Adrenal gland (tissue), 12 donors: ENCODE measurements around the gene RTTN. TPM values are rescaled to one million over a fixed set of nuclear protein-coding genes. Genes with fewer than 3 reads are reported as not detected.
"Not testable (repeated sequence)": the region's sequence is repeated elsewhere in the genome, so short reads cannot be mapped to it uniquely, and the experiment has no call there.

Source experiments
- DNase-seq, 7 donors: peaks; one replicate each; pipeline ENCODE4 v3.0.0-alpha.2; 2019 to 2020
- H3K27ac ChIP-seq, 5 donors: fragments of 200-600 bp; sonication (generic) in 4 of 5; 1 replicate in 3 of 5; 2 replicates in 2 of 5; pipeline versions ENCODE4 v1.5.1 to v1.8.0; 2016 to 2020; ENCODE audit warnings: mild to moderate bottlenecking in 1 of 5
- H3K27me3 ChIP-seq: fragments of 200-600 bp; 2 replicates; pipeline ENCODE4 v1.8.0; 2021
- H3K36me3 ChIP-seq, 2 donors: fragments of 200-600 bp; replicated peaks in 1 of 2; 1 replicate in 1 of 2; 2 replicates in 1 of 2; pipeline versions ENCODE4 v1.5.1 to v1.8.0; 2018 to 2022
- H3K4me1 ChIP-seq, 2 donors: fragments of 200-600 bp; replicated peaks in 1 of 2; 1 replicate in 1 of 2; 2 replicates in 1 of 2; pipeline versions ENCODE4 v1.5.1 to v1.8.0; 2018 to 2021
- H3K4me3 ChIP-seq, 4 donors: fragments of 200-600 bp; sonication (generic) in 3 of 4; one replicate each; pipeline ENCODE4 v1.5.1; 2016 to 2018
- H3K9me3 ChIP-seq, 3 donors: fragments of 200-600 bp; sonication (generic) in 1 of 3; replicated peaks in 1 of 3; 1 replicate in 2 of 3; 2 replicates in 1 of 3; pipeline versions ENCODE4 v1.5.1 to v1.8.0; 2016 to 2021
- POLR2A ChIP-seq, 2 donors: fragments of 450-650 bp; IDR thresholded peaks; one replicate each; pipeline ENCODE4 v1.6.1; 2017; ENCODE audit warnings: antibody characterized with exemption in 2 of 2, mild to moderate bottlenecking in 2 of 2, moderate library complexity in 1 of 2
- WGBS, 4 donors: extraction: QIAGEN DNeasy Blood & Tissue Kit in 2 of 4; methylation state at CpG; one replicate each; pipeline versions ENCODE4 v1.1.5 to v1.1.7; 2013 to 2017; 5-methylcytosine and 5-hydroxymethylcytosine counted together
- intact Hi-C, 2 donors: fragments of 100-400 bp; cut with DNase I; formaldehyde crosslinking; loops; one replicate each; pipeline versions ENCODE4 v1.14.1 to v1.15.0; 2022 to 2023
- polyA plus RNA-seq, 3 donors: library from polyadenylated mRNA; stranded (reverse); fragments of 200-250 nt in 2 of 3; fragments of 350-450 nt in 1 of 3; fragmentation: Illumina TruSeq in 1 of 3; extraction: RNeasy Lipid Tissue Mini Kit (QIAGEN cat#74804) in 1 of 3; gene quantifications; one replicate each; pipeline ENCODE4 v1.2.3, GENCODE V29; 2013 to 2014
- total RNA-seq, 9 donors: library from RNA; depleted of rRNA in 4 of 9; stranded (reverse); fragments of >200 nt in 4 of 9; fragments of 120-200 nt in 1 of 9; fragmentation: NEBNext Ultra II Directional in 1 of 9; extraction: Animal tissue kit (Norgen Biotek cat#: 25700) in 1 of 9; gene quantifications; one replicate each; pipeline versions ENCODE4 v1.1.0 to v1.2.4, GENCODE V29; 2013 to 2023
- TF ChIP-seq, protein P1 (sequence below), 6 experiments: fragments of 450-650 bp in 4 of 6; fragments of 200-600 bp in 2 of 6; sonication (generic) in 1 of 6; IDR thresholded peaks; 1 replicate in 5 of 6; 2 replicates in 1 of 6; pipeline versions ENCODE4 v1.5.1 to v1.8.0; 2016 to 2021; ENCODE audit warnings: antibody characterized with exemption in 6 of 6, mild to moderate bottlenecking in 2 of 6, moderate library complexity in 1 of 6
- donor health status: healthy with polysubstance abuse.
- donor health status: Bipolar disorder and iron deficiency.
- donor health status: DM: yes; HTN: yes; CAD: no.
- donor health status: DM: no; HTN: no; CAD: no.
- donor health status: DM: no; HTN: no; CAD: no.
- donor health status: DM: yes; HTN: yes; CAD: no.

Gene RTTN
- total and polyA plus RNA-seq, 12 donors: 4.0 to 22.5 (median 7.5) TPM

GRCh38 chr18:70246061-70246466, 40.6 kb upstream of the RTTN start:
- Histone ChIP-seq H3K36me3 (no peaks in the 10 kb centered on the region), H3K27ac (no peak overlapping the region), H3K4me3 (no peak overlapping the region), H3K9me3 (no peaks in the 10 kb centered on the region), H3K27me3 (no peaks in the 10 kb centered on the region), H3K4me1 (no peaks in the 10 kb centered on the region)
- intact Hi-C loops: no loop called here
- TF ChIP-seq, protein P1, sequence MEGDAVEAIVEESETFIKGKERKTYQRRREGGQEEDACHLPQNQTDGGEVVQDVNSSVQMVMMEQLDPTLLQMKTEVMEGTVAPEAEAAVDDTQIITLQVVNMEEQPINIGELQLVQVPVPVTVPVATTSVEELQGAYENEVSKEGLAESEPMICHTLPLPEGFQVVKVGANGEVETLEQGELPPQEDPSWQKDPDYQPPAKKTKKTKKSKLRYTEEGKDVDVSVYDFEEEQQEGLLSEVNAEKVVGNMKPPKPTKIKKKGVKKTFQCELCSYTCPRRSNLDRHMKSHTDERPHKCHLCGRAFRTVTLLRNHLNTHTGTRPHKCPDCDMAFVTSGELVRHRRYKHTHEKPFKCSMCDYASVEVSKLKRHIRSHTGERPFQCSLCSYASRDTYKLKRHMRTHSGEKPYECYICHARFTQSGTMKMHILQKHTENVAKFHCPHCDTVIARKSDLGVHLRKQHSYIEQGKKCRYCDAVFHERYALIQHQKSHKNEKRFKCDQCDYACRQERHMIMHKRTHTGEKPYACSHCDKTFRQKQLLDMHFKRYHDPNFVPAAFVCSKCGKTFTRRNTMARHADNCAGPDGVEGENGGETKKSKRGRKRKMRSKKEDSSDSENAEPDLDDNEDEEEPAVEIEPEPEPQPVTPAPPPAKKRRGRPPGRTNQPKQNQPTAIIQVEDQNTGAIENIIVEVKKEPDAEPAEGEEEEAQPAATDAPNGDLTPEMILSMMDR (IDR thresholded peaks at IDR 0.05): no peak
- no peak for TF ChIP-seq POLR2A (IDR thresholded peaks at IDR 0.05)
- no peak for DNase-seq
- WGBS, 4 donors: 14 to 35% (median 27%) methylated on average over 4 of the region's 4 CpGs

GRCh38 chr18:70243131-70243929, 37.8 kb upstream of the RTTN start:
- no peaks in the 10 kb centered on the region for H3K27me3 ChIP-seq
- intact Hi-C loops: no loop called here
- no peak overlapping the region for H3K4me3 ChIP-seq
- WGBS, 4 donors: 71 to 78% (median 72%) methylated on average over 13 of the region's 13 CpGs
- H3K4me1 ChIP-seq: no peaks in the 10 kb centered on the region
- H3K27ac ChIP-seq: peak overlapping the region in 1 of 5 donors; percentile 2
- TF ChIP-seq POLR2A (IDR thresholded peaks at IDR 0.05): no peak
- TF ChIP-seq, protein P1 (IDR thresholded peaks at IDR 0.05): no peak
- no peak for DNase-seq
- no peaks in the 10 kb centered on the region for H3K9me3 ChIP-seq
- no peaks in the 10 kb centered on the region for H3K36me3 ChIP-seq

DNA sequence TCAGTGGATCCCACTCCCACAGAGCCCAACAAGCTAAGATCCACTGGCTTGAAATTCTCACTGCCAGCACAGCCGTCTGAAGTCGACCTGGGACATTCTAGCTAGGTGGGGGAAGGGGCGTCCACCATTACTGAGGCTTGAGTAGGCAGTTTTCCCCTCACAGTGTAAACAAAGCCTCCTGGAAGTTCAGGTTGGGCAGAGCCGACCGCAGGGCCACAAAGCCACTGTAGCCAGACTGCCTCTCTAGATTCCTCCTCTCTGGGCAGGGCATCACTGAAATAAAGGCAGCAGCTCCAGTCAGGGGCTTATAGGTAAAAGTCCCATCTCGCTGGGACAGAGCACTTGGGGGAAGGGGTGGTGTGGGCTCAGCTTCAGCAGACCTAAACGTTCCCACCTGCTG, 31.4 kb upstream of the RTTN start:
- DNase-seq, H3K4me3 ChIP-seq: not testable (repeated sequence)
- WGBS, 4 donors: 58 to 74% (median 63%) methylated on average over 3 to 7 of the region's 7 CpGs

GRCh38 chr18:70235478-70235877, 30.0 kb upstream of the RTTN start:
- no peaks in the 10 kb centered on the region for H3K27me3 ChIP-seq
- 85 to 92% (median 90%) methylated on average over 5 of the region's 5 CpGs for WGBS, 4 donors
- TF ChIP-seq, protein P1 (IDR thresholded peaks at IDR 0.05): no peak
- no peak for TF ChIP-seq POLR2A (IDR thresholded peaks at IDR 0.05)
- H3K27ac ChIP-seq: no peak overlapping the region
- intact Hi-C loops: no loop called here
- no peaks in the 10 kb centered on the region for H3K4me1 ChIP-seq
- no peaks in the 10 kb centered on the region for H3K9me3 ChIP-seq
- H3K36me3 ChIP-seq: no peaks in the 10 kb centered on the region
- no peak overlapping the region for H3K4me3 ChIP-seq
- DNase-seq: no peak

More for the DNA sequence above, 31.4 kb upstream of the RTTN start:
- H3K27ac ChIP-seq, intact Hi-C loops, H3K36me3 ChIP-seq, H3K27me3 ChIP-seq, H3K9me3 ChIP-seq, H3K4me1 ChIP-seq: not testable (repeated sequence)
